Subcutaneous abdominal adipose tissue (tissue), 5 donors: ENCODE data around the gene AARSD1.
"Not testable (repeated sequence)": the region's sequence is repeated elsewhere in the genome, so short reads cannot be mapped to it uniquely, and the experiment has no call there.

Source experiments
- H3K27ac ChIP-seq: one replicate; pipeline ENCODE4 v1.7.0; 2013; ENCODE audit warnings: low read depth, mild to moderate bottlenecking, inconsistent platforms, low read length, moderate library complexity
- H3K27me3 ChIP-seq, 5 donors: one replicate each; pipeline ENCODE4 v1.7.0; 2013; ENCODE audit warnings: low read length in 5 of 5, inconsistent platforms in 1 of 5; ENCODE audit not compliant: control insufficient read depth in 5 of 5, insufficient read depth in 4 of 5
- H3K36me3 ChIP-seq, 5 donors: one replicate each; pipeline ENCODE4 v1.7.0; 2013; ENCODE audit warnings: low read length in 5 of 5; ENCODE audit not compliant: control insufficient read depth in 5 of 5, insufficient read depth in 5 of 5
- H3K4me1 ChIP-seq, 5 donors: one replicate each; pipeline ENCODE4 v1.7.0; 2013; ENCODE audit warnings: low read length in 5 of 5, mild to moderate bottlenecking in 3 of 5, moderate library complexity in 1 of 5; ENCODE audit not compliant: control insufficient read depth in 5 of 5, insufficient read depth in 5 of 5
- H3K4me3 ChIP-seq, 5 donors: one replicate each; pipeline ENCODE4 v1.7.0; 2013; ENCODE audit warnings: low read length in 5 of 5, low read depth in 1 of 5
- H3K9ac ChIP-seq, 5 donors: one replicate each; pipeline ENCODE4 v1.7.0; 2013; ENCODE audit warnings: low read length in 5 of 5, mild to moderate bottlenecking in 4 of 5, moderate library complexity in 3 of 5
- H3K9me3 ChIP-seq, 5 donors: one replicate each; pipeline ENCODE4 v1.7.0; 2013; ENCODE audit warnings: low read length in 5 of 5; ENCODE audit not compliant: control insufficient read depth in 5 of 5
- donor health status: healthy.
- donor health status: healthy.
- donor health status: healthy.
- donor health status: healthy.
- donor health status: healthy.

Gene AARSD1

GRCh38 chr17:42964161-42964932, at the start of gene AARSD1:
TSS of gene AARSD1 (minus strand) at chr17:42964454. CDS start at chr17:42964440, 14 bp downstream.
- Histone ChIP-seq H3K9me3 (no peaks in the 10 kb centered on the region), H3K27ac (peak within 1 kb of the TSS; percentile 74), H3K36me3 (peaks cover 6 to 36% (median 25%) of the 10 kb centered on the region in 5 donors), H3K27me3 (no peaks in the 10 kb centered on the region), H3K4me1 (peaks cover 0 to 15% (median 9%) of the 10 kb centered on the region in 5 donors), H3K9ac (peak within 1 kb of the TSS; percentile 83 to 98 (median 94)), H3K4me3 (peak within 1 kb of the TSS; percentile 79 to 96 (median 86))

GRCh38 chr17:43013296-43013695, 49.0 kb upstream of the AARSD1 start:
- Histone ChIP-seq H3K9ac (peak overlapping the region in 1 of 5 donors; percentile 16), H3K36me3 (peaks cover 0 to 51% (median 48%) of the 10 kb centered on the region in 5 donors), H3K27ac (peak overlapping the region; percentile 57), H3K4me3 (no peak overlapping the region), H3K4me1 (peaks cover 23 to 71% (median 52%) of the 10 kb centered on the region in 5 donors), H3K9me3 (no peaks in the 10 kb centered on the region), H3K27me3 (no peaks in the 10 kb centered on the region)

- peak overlapping the region in 2 of 5 donors; percentile 30 to 37 for H3K9ac ChIP-seq
- H3K9me3 ChIP-seq = no peaks in the 10 kb centered on the region
- H3K36me3 ChIP-seq = peaks cover 0 to 42% (median 37%) of the 10 kb centered on the region in 5 donors
- H3K27ac ChIP-seq = peak overlapping the region; percentile 57
- no peak overlapping the region for H3K4me3 ChIP-seq
- no peaks in the 10 kb centered on the region for H3K27me3 ChIP-seq
- H3K4me1 ChIP-seq = peaks cover 23 to 75% (median 55%) of the 10 kb centered on the region in 5 donors
These were observed 47.6 kb upstream of the AARSD1 start for GRCh38 chr17:43011728-43012472.

- Histone ChIP-seq H3K27me3 (no peaks in the 10 kb centered on the region), H3K4me3 (peak overlapping the region in 3 of 5 donors; percentile 4 to 47 (median 23)), H3K9me3 (no peaks in the 10 kb centered on the region), H3K4me1 (peaks cover 16 to 74% (median 52%) of the 10 kb centered on the region in 5 donors), H3K27ac (peak overlapping the region; percentile 59), H3K9ac (peak overlapping the region in 1 of 5 donors; percentile 11), H3K36me3 (peaks cover 0 to 33% (median 28%) of the 10 kb centered on the region in 5 donors)
These were observed 46.5 kb upstream of the AARSD1 start for GRCh38 chr17:43010667-43011308.

- H3K4me3 ChIP-seq = peak within 1 kb of the TSS; percentile 94 to 98 (median 94)
- H3K36me3 ChIP-seq = peaks cover 3 to 20% (median 19%) of the 10 kb centered on the region in 5 donors
- H3K27me3 ChIP-seq = no peaks in the 10 kb centered on the region
- H3K27ac ChIP-seq = peak within 1 kb of the TSS; percentile 98
- H3K9ac ChIP-seq = peak within 1 kb of the TSS; percentile 94 to 99 (median 98)
- H3K9me3 ChIP-seq = no peaks in the 10 kb centered on the region
- peaks cover 0 to 42% (median 18%) of the 10 kb centered on the region in 5 donors for H3K4me1 ChIP-seq
These were observed 42.6 kb upstream of the AARSD1 start, which contains the start of gene IFI35 for GRCh38 chr17:43006639-43007551. TSS of gene IFI35 (plus strand) at chr17:43006784. CDS start at chr17:43006948, 164 bp downstream.

GRCh38 chr17:43003542-43004172, 39.4 kb upstream of the AARSD1 start:
- H3K27ac ChIP-seq = peak overlapping the region; percentile 13
- H3K4me3 ChIP-seq = no peak overlapping the region
- H3K27me3 ChIP-seq = no peaks in the 10 kb centered on the region
- H3K4me1 ChIP-seq = peaks cover 8 to 46% (median 38%) of the 10 kb centered on the region in 5 donors
- H3K9ac ChIP-seq = no peak overlapping the region
- H3K36me3 ChIP-seq = peaks cover 7 to 37% (median 34%) of the 10 kb centered on the region in 5 donors
- no peaks in the 10 kb centered on the region for H3K9me3 ChIP-seq

GRCh38 chr17:43000894-43001293, 36.6 kb upstream of the AARSD1 start:
- H3K27me3 ChIP-seq, H3K9me3 ChIP-seq, H3K4me3 ChIP-seq: not testable (repeated sequence)
- Histone ChIP-seq H3K27ac (peak overlapping the region; percentile 54), H3K4me1 (peaks cover 8 to 37% (median 36%) of the 10 kb centered on the region in 5 donors), H3K9ac (peak overlapping the region in 2 of 5 donors; percentile 16 to 51), H3K36me3 (peaks cover 7 to 37% (median 34%) of the 10 kb centered on the region in 5 donors)

GRCh38 chr17:42999003-42999525, 34.8 kb upstream of the AARSD1 start:
- Histone ChIP-seq H3K9me3 (no peaks in the 10 kb centered on the region), H3K4me1 (peaks cover 8 to 37% (median 36%) of the 10 kb centered on the region in 5 donors), H3K9ac (peak overlapping the region; percentile 75 to 99 (median 94)), H3K27ac (peak overlapping the region; percentile 94), H3K36me3 (peaks cover 7 to 43% (median 34%) of the 10 kb centered on the region in 5 donors), H3K4me3 (peak overlapping the region; percentile 73 to 98 (median 92)), H3K27me3 (no peaks in the 10 kb centered on the region)
